AG04449 (cell line): ENCODE results near the gene APRT.

Experiments
- CTCF ChIA-PET: fragments of 350-600 bp; formaldehyde crosslinking; extraction: SDS; loops from one replicate; lab custom pipeline; 2021; ENCODE audit warnings: antibody characterized with exemption; lab: Yijun Ruan, JAX
- POLR2A ChIA-PET: fragments of 400-600, 350-600 bp; formaldehyde crosslinking; extraction: SDS; loops from one replicate; lab custom pipeline; 2020; ENCODE audit warnings: antibody characterized with exemption, inconsistent platforms; lab: Yijun Ruan, JAX
- DNase-seq: peaks from one replicate; pipeline ENCODE4 v3.0.0-alpha.2; 2010; ENCODE audit warnings: low read depth, low spot score
- H3K4me3 ChIP-seq: 2 replicates; pipeline ENCODE4 v1.5.1; 2011; ENCODE audit warnings: low read depth, mild to moderate bottlenecking, control low read depth, low read length
- CTCF ChIP-seq: IDR thresholded peaks from one replicate; pipeline ENCODE4 v1.5.1; 2011; ENCODE audit warnings: mild to moderate bottlenecking, moderate library complexity, low read length, control low read depth, inconsistent platforms; ENCODE audit not compliant: insufficient read depth; ENCODE audit errors: missing control alignments

APRT gene

GRCh38 chr16:88842806-88843205 is 31.1 kb upstream of the APRT start:
- ChIA-PET CTCF (interaction anchor here (1.1 kb wide), 1 partner anchor 15 kb away, joined by 3 read pairs; no protein-coding TSS in a partner anchor), POLR2A (no interaction called here)
- DNase-seq = no peak
- TF ChIP-seq CTCF = no peak
- no peak overlapping the region for H3K4me3 ChIP-seq

GRCh38 chr16:88842308-88842756 is 30.6 kb upstream of the APRT start:
- ChIA-PET CTCF (interaction anchor here (1.2 kb wide), 1 partner anchor 16 kb away, joined by 5 read pairs; no protein-coding TSS in a partner anchor), POLR2A (no interaction called here)
- no peak for DNase-seq
- no peak overlapping the region for H3K4me3 ChIP-seq
- no peak for TF ChIP-seq CTCF

- DNase-seq = no peak
- TF ChIP-seq CTCF = no peak
- no peak overlapping the region for H3K4me3 ChIP-seq
- POLR2A ChIA-PET = no interaction called here
- CTCF ChIA-PET = interaction anchor here (1.2 kb wide), 1 partner anchor 17 kb away, joined by 5 read pairs; no protein-coding TSS in a partner anchor
These were observed 30.0 kb upstream of the APRT start for GRCh38 chr16:88841521-88842307.

GRCh38 chr16:88840600-88841215 is 29.0 kb upstream of the APRT start:
- POLR2A ChIA-PET = interaction anchor here (0.6 kb wide), 1 partner anchor 191 kb away, joined by 3 read pairs; no protein-coding TSS in a partner anchor
- CTCF ChIA-PET = interaction anchor here (1.2 to 1.8 kb wide), 2 partner anchors 17 to 18 kb away, joined by 5 to 6 read pairs; partner anchors contain the start of genes GALNS and TRAPPC2L
- TF ChIP-seq CTCF = no peak
- no peak for DNase-seq
- H3K4me3 ChIP-seq = no peak overlapping the region

GRCh38 chr16:88839745-88840599 is 28.2 kb upstream of the APRT start:
- CTCF ChIA-PET = interaction anchor here (1.8 kb wide), 1 partner anchor 17 kb away, joined by 6 read pairs; the partner anchor contains the start of genes GALNS and TRAPPC2L
- H3K4me3 ChIP-seq = no peak overlapping the region
- POLR2A ChIA-PET = no interaction called here
- no peak for TF ChIP-seq CTCF
- no peak for DNase-seq
